ENCODE measurements around the gene CSKMT.

DNA sequence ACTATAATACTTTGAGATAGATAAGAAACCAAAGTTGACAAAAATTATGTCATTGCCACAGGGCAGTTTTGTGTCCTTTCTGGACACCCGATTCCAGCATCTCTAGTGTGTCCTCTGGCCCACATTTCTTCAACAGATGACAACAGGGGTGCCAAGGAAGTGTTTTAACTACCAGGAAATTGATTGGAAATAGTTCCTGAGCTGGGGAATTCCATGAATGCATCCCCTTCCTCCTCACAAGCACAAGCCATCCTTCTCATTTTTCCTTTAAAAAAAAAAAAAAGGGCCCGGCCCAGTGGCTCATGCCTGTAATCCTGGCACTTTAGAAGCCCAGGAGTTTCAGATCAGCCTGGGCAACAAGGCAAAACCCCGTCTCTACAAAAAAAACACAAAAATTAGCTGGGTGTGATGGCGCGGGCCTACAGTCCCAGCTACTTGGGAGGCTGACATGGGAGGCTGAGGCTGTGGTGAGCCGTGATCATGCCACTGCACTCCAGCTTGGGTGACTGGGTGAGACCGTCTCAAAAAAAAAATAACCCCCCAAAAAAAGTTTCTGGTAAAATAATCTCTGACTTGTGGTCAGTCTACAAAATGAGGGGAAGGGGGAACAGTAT is 42.5 kb upstream of the CSKMT start:
- TF ChIP-seq CTCF (IDR thresholded peaks at IDR 0.05) (no peak), POLR2AphosphoS5 (IDR thresholded peaks at IDR 0.05) (no peak), POLR2A (IDR thresholded peaks at IDR 0.05) (no peak)
